OCI-LY1 (cell line): ENCODE measurements around the gene TMEM63B.

ENCODE experiments used
- H2AFZ ChIP-seq: fragments of 200-600 bp; sonication (generic), shearing (Covaris generic); 2 replicates; pipeline ENCODE4 v1.6.0; 2014; ENCODE audit warnings: antibody characterized with exemption, mild to moderate bottlenecking, low read length
- H3F3A ChIP-seq: fragments of 200-600 bp; sonication (generic), shearing (Covaris generic); 2 replicates; pipeline ENCODE4 v1.6.0; 2014; ENCODE audit warnings: mild to moderate bottlenecking, antibody characterized with exemption, low read length, moderate library complexity; ENCODE audit not compliant: insufficient read depth
- H3K27ac ChIP-seq: fragments of 200-600 bp; sonication (generic); 2 replicates; pipeline ENCODE4 v1.5.1; 2014; ENCODE audit warnings: low read length, mixed run types, mild to moderate bottlenecking, low read depth; ENCODE audit not compliant: poor library complexity, severe bottlenecking
- H3K27me3 ChIP-seq: fragments of 200-600 bp; sonication (generic); 2 replicates; pipeline ENCODE4 v1.6.0; 2014; ENCODE audit warnings: antibody characterized with exemption, mild to moderate bottlenecking, low read length, moderate library complexity; ENCODE audit not compliant: insufficient read depth
- H3K36me3 ChIP-seq: fragments of 200-600 bp; sonication (generic); 2 replicates; pipeline ENCODE4 v1.6.1; 2014; ENCODE audit warnings: mild to moderate bottlenecking, antibody characterized with exemption, low read length, moderate library complexity, mixed read lengths; ENCODE audit not compliant: insufficient read depth
- H3K4me1 ChIP-seq: fragments of 200-600 bp; sonication (generic); 2 replicates; pipeline ENCODE4 v1.5.1; 2014; ENCODE audit warnings: mild to moderate bottlenecking, low read length, moderate library complexity; ENCODE audit not compliant: insufficient read depth, severe bottlenecking
- H3K4me2 ChIP-seq: fragments of 200-600 bp; sonication (generic), shearing (Covaris generic); 2 replicates; pipeline ENCODE4 v1.6.1; 2014; ENCODE audit warnings: low read length
- H3K4me3 ChIP-seq: fragments of 200-600 bp; sonication (generic); 2 replicates; pipeline ENCODE4 v1.5.1; 2014; ENCODE audit warnings: low read length, low read depth, mild to moderate bottlenecking, mixed read lengths; ENCODE audit not compliant: poor library complexity, severe bottlenecking
- H3K79me2 ChIP-seq: fragments of 200-600 bp; shearing (Covaris generic); 2 replicates; pipeline ENCODE4 v1.6.1; 2016; ENCODE audit warnings: mixed run types, low read length, mixed read lengths; ENCODE audit not compliant: insufficient read depth
- H3K9ac ChIP-seq: fragments of 200-600 bp; sonication (generic), shearing (Covaris generic); 2 replicates; pipeline ENCODE4 v1.6.1; 2014; ENCODE audit warnings: mild to moderate bottlenecking, low read length, mixed read lengths
- H3K9me2 ChIP-seq: fragments of 200-600 bp; sonication (generic), shearing (Covaris generic); 2 replicates; pipeline ENCODE4 v1.6.1; 2014; ENCODE audit warnings: low read depth, mild to moderate bottlenecking, low read length, mixed read lengths
- H3K9me3 ChIP-seq: fragments of 200-600 bp; shearing (Covaris generic); 2 replicates; pipeline ENCODE4 v1.6.1; 2014; ENCODE audit warnings: low read length, mixed read lengths
- H4K20me1 ChIP-seq: fragments of 200-600 bp; sonication (generic), shearing (Covaris generic); 2 replicates; pipeline ENCODE4 v1.6.0; 2016; ENCODE audit warnings: mild to moderate bottlenecking, low read length; ENCODE audit not compliant: insufficient read depth
- EZH2 ChIP-seq: fragments of 200-600 bp; sonication (generic), shearing (Covaris generic); IDR thresholded peaks from 2 replicates; pipeline ENCODE4 v1.8.0; 2017; ENCODE audit warnings: borderline replicate concordance, mixed run types, mild to moderate bottlenecking, antibody characterized with exemption, low read length, moderate library complexity, mixed read lengths
- TF ChIP-seq, protein P1 (sequence below): fragments of 200-600 bp; sonication (generic), shearing (Covaris generic); IDR thresholded peaks from 2 replicates; pipeline ENCODE4 v1.5.1; 2017; ENCODE audit warnings: mild to moderate bottlenecking, antibody characterized with exemption, low read length, moderate library complexity, mixed read lengths

TMEM63B gene

DNA sequence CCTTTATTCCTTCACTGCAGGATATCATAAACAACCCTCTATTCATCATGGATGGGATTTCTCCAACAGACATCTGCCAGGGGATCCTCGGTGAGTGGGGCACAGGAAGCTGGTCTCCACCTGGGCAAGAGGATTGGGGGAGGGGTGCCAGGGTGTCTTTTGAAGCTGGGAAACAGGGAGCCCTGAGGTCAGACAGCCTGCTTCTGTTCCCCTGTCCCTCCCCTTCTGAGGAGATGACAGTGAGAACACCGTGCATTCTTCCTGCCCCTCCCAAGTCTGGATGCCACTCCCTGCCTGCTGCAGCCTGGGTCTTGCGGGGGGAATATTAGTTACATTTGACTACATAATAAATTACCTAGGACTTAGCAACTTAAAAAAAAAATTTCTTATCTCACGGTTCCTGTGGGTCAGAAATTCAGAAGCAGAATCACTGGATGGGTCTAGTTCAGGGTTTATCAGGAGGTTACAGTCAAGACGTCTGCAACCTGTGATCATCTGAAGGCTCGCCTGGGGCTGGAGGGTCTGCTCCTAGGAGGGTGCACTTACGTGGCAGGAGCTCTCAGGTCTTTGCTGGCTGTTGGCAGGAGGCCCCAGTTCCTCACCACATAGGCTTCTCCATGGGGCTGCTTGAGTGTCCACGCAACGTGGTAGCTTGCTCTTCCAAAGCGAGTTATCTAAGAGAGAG is 42.7 kb downstream of the TMEM63B start:
- Histone ChIP-seq H3F3A (no peaks in the 10 kb centered on the region), H3K4me2 (no peak overlapping the region), H3K9me2 (no peaks in the 10 kb centered on the region), H3K36me3 (no peaks in the 10 kb centered on the region), H4K20me1 (no peaks in the 10 kb centered on the region), H3K4me1 (peaks cover 6% of the 10 kb centered on the region), H3K9ac (no peak overlapping the region), H3K27me3 (peaks cover 4% of the 10 kb centered on the region; the same call in 1 of the 2 replicates), H3K27ac (no peak overlapping the region), H2AFZ (no peak overlapping the region), H3K79me2 (no peaks in the 10 kb centered on the region), H3K4me3 (no peak overlapping the region), H3K9me3 (no peaks in the 10 kb centered on the region)
- TF ChIP-seq EZH2 = no peak
- TF ChIP-seq, protein P1, sequence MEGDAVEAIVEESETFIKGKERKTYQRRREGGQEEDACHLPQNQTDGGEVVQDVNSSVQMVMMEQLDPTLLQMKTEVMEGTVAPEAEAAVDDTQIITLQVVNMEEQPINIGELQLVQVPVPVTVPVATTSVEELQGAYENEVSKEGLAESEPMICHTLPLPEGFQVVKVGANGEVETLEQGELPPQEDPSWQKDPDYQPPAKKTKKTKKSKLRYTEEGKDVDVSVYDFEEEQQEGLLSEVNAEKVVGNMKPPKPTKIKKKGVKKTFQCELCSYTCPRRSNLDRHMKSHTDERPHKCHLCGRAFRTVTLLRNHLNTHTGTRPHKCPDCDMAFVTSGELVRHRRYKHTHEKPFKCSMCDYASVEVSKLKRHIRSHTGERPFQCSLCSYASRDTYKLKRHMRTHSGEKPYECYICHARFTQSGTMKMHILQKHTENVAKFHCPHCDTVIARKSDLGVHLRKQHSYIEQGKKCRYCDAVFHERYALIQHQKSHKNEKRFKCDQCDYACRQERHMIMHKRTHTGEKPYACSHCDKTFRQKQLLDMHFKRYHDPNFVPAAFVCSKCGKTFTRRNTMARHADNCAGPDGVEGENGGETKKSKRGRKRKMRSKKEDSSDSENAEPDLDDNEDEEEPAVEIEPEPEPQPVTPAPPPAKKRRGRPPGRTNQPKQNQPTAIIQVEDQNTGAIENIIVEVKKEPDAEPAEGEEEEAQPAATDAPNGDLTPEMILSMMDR = no peak

DNA sequence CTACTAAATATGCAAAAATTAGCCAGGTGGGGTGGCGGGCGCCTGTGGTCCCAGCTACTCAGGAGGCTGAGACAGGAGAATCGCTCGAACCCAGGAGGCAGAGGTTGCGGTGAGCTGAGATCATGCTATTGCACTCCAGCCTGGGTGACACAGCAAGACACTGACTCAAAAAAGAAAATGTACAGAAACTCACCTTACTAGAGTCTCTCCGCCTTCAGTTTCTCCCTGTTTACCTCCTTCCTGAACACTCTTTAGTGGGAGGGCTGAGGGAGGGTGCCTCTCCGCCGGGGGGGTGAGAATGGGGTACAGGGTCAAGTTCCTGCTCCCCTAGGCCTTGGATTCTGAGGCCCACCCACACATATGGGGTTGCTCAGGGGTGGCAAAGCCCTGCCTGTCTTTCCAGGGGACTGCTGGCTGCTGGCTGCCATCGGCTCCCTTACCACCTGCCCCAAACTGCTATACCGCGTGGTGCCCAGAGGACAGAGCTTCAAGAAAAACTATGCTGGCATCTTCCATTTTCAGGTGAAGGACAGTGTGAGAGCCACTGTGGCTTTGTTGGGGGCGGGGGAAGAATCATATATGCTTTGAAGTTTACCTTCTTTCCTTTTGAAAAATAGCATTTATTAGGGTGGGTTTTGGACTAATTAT is 44.7 kb downstream of the TMEM63B start:
- Histone ChIP-seq H3K9me2 (no peaks in the 10 kb centered on the region), H3K9me3 (no peaks in the 10 kb centered on the region), H3K27ac (no peak overlapping the region), H3K4me2 (no peak overlapping the region), H2AFZ (no peak overlapping the region), H4K20me1 (no peaks in the 10 kb centered on the region), H3K4me1 (peaks cover 4% of the 10 kb centered on the region), H3K27me3 (0 out of 2 replicates have a peak, but pooled peaks cover 12% of the 10 kb centered on the region), H3K9ac (no peak overlapping the region), H3K79me2 (no peaks in the 10 kb centered on the region), H3F3A (no peaks in the 10 kb centered on the region), H3K36me3 (no peaks in the 10 kb centered on the region), H3K4me3 (no peak overlapping the region)
- TF ChIP-seq, protein P1 = no peak
- no peak for TF ChIP-seq EZH2

DNA sequence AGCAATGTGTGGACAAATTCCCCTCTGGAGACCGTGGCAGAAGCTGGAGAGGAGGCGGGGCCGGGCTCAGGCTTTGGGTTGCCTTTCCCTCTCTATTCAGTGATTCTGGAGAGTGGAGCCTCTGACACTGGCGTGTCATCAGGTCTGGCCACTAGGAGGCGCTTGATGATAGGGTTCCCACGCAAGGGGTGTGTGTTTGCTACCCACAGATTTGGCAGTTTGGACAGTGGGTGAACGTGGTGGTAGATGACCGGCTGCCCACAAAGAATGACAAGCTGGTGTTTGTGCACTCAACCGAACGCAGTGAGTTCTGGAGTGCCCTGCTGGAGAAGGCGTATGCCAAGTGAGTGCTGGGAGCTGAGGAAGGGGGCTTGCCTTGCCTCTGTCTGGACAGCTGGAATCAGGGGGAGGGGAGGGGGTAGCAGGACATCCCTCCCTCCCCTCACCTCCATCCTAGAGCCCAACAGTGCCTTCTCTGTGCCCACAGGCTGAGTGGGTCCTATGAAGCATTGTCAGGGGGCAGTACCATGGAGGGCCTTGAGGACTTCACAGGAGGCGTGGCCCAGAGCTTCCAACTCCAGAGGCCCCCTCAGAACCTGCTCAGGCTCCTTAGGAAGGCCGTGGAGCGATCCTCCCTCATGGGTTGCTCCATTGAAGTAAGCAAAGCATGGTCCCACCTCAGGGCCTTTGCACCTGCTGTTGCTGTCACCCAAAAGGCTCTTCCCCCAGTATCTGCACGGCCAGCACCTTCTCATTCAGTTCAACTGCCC is 45.6 kb downstream of the TMEM63B start:
- H2AFZ ChIP-seq = no peak overlapping the region

More for the DNA sequence above, 45.6 kb downstream of the TMEM63B start:
- Histone ChIP-seq H3K9me3 (no peaks in the 10 kb centered on the region), H3K4me3 (no peak overlapping the region), H3K4me1 (peaks cover 6% of the 10 kb centered on the region), H3K36me3 (no peaks in the 10 kb centered on the region), H3F3A (no peaks in the 10 kb centered on the region), H3K79me2 (no peaks in the 10 kb centered on the region), H3K9me2 (no peaks in the 10 kb centered on the region), H3K27ac (no peak overlapping the region), H3K9ac (no peak overlapping the region), H3K4me2 (no peak overlapping the region), H3K27me3 (0 out of 2 replicates have a peak, but pooled peaks cover 12% of the 10 kb centered on the region), H4K20me1 (no peaks in the 10 kb centered on the region)
- TF ChIP-seq, protein P1 = peak; percentile 94
- TF ChIP-seq EZH2 = no peak
